ENCODE results near the gene EFCAB10.
"Not testable (repeated sequence)": the region's sequence is repeated elsewhere in the genome, so short reads cannot be mapped to it uniquely, and the experiment has no call there.

Gene EFCAB10

DNA sequence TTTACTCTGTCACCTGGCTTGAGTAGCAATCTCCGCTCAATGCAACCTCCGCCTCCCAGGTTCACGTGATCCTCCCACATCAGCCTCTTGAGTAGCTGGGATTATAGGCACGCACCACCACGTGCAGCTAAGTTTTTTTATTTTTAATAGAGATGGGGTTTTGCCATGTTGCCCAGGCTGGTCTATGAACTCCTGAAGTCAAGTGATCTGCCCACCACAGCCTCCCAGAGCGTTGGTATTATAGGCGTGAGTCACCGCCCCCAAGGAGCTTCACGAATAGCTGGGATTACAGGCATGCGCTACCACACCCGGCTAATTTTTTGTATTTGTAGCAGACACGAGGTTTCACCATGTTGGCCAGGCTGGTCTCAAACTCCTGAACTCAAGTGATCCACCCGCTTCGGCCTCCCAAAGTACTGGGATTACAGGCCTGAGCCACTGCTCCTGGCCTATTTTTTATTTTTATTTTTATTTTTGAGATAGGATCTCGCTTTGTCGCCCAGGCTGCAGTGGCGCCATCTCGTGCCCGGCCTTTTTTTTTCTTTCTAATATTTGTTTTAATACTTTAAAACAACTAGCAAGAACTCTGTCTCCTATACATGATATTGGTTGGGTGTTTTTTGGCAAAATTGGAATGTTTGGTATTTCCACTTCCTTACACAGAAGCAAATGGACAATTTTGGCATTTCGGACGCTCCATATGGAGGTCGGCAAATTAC, 1.1 kb downstream of the EFCAB10 start:
- no peaks in the 10 kb centered on the region for H3K36me3 Mint-ChIP-seq
- ATAC-seq (no peak), DNase-seq (ENCODE audit: low spot score in 2 of 2) (no peak)
- peaks cover 3% of the 10 kb centered on the region for H3K9me3 Mint-ChIP-seq
- peaks cover 9% of the 10 kb centered on the region for H3K4me1 Mint-ChIP-seq
- H3K27ac Mint-ChIP-seq: no peak overlapping the region
- no peak overlapping the region for H3K4me3 Mint-ChIP-seq

DNA sequence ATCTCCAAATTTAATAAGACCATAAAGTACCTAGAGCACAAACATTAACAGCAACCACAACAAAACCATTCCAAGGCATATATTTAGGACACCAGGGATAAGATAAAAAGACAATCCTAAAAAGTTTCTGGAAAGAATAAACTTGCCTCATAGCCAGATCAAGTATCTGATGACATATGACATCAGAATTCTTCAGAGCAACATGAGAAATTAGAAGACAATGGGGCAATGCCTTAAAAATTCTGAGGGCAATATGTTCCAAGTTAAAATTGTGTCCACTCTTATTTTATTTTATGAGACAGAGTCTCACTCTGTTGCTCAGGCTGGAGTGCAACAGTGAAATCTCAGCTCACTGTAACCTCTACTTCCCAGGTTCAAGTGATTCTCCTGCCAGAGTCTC, 2.8 kb downstream of the EFCAB10 start:
- Mint-ChIP-seq H3K27ac (no peak overlapping the region), H3K9me3 (no peaks in the 10 kb centered on the region), H3K36me3 (no peaks in the 10 kb centered on the region), H3K4me3 (no peak overlapping the region), H3K4me1 (peaks cover 9% of the 10 kb centered on the region)
- ATAC-seq (no peak), DNase-seq (ENCODE audit: low spot score in 2 of 2) (no peak)

DNA sequence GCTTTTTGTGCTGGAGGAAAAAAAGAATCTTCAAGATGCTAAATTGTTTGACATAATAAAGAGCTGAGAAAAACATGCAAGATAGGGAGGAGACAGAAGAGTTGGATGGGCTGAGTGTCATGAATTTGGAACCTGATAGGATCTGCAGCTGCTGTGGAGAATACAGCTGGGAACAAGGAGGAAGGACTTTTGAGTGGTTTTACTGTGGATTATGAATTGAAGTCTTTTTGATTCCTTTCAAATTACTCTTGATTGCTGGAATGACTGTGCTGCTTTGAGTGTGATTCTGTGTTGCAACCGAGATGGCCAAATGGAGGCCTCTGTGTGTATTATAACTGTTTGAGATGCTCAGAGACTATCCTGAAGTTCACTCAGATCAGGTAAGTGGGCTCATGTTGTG, 4.0 kb downstream of the EFCAB10 start:
- Mint-ChIP-seq H3K36me3 (no peaks in the 10 kb centered on the region), H3K4me1 (peaks cover 9% of the 10 kb centered on the region), H3K4me3 (no peak overlapping the region), H3K9me3 (no peaks in the 10 kb centered on the region), H3K27ac (no peak overlapping the region)
- no peak for ATAC-seq
- no peak for DNase-seq (ENCODE audit: low spot score in 2 of 2)

DNA sequence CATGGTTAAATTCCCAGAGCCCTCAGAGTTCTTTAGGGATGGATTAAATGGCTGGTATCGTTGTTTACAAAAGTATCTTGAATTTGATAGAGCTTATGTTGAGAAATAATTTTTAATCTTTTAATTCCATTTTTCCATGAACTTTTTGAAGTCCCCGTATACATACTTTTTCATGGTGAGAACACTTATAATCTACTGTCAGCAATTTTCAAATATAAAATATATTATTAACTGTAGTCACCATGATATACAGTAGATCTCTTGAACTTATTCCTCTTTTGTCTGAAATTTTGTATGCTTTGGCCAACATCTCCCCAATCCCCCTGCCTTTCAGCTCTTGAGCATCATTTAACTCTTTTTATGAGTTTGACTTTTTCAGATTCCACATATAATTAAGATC, 9.4 kb downstream of the EFCAB10 start:
- Mint-ChIP-seq H3K4me1 (no peaks in the 10 kb centered on the region), H3K36me3 (peaks cover 37% of the 10 kb centered on the region), H3K4me3 (no peak overlapping the region), H3K27ac (no peak overlapping the region), H3K9me3 (no peaks in the 10 kb centered on the region)
- ATAC-seq (no peak), DNase-seq (ENCODE audit: low spot score in 2 of 2) (no peak)

DNA sequence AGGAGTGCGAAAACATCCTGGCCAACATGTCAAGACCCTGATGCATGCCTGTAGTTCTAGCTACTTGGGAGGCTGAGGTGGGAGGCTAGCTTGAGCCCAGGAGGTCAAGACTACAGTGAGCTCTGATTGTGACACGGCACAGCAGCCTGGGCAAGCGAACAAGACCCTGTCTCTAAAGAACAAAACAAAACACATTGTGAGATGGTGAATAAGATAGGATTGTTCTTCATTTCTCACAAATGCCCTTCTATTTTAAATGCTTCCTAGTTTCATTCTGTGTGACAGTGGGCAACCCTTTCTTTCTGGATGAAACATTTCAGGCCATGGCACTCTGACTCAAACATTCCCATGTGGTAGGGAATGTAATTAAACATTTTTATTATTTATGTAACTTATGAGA, 13.5 kb downstream of the EFCAB10 start:
- no peak for DNase-seq (ENCODE audit: low spot score in 2 of 2)
- Mint-ChIP-seq H3K9me3 (no peaks in the 10 kb centered on the region), H3K4me1 (no peaks in the 10 kb centered on the region), H3K4me3 (no peak overlapping the region), H3K27ac (peak overlapping the region; percentile 48), H3K36me3 (peaks cover 78% of the 10 kb centered on the region)
- no peak for ATAC-seq

DNA sequence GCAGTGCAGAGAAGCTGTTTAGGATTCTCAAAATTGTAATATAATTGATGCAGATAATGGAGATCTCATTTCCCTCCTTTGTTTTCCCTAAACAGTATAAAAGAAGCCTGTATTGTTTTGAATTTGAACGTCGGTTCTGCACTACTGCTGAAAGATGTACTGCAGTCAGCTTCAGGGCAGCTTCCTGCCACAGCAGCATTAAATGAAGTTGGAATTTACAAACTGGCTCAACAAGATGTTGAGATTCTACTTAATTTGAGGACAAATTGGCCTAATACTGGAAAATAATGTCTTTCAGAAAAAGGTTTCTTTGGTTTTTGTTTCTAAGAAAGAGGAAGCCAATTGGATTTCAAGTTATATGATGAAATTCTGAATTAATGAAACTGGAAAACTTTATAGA, 14.3 kb downstream of the EFCAB10 start:
- Mint-ChIP-seq H3K9me3 (no peaks in the 10 kb centered on the region), H3K27ac (no peak overlapping the region), H3K4me1 (no peaks in the 10 kb centered on the region), H3K4me3 (no peak overlapping the region), H3K36me3 (peaks cover 86% of the 10 kb centered on the region)
- no peak for DNase-seq (ENCODE audit: low spot score in 2 of 2)
- no peak for ATAC-seq

DNA sequence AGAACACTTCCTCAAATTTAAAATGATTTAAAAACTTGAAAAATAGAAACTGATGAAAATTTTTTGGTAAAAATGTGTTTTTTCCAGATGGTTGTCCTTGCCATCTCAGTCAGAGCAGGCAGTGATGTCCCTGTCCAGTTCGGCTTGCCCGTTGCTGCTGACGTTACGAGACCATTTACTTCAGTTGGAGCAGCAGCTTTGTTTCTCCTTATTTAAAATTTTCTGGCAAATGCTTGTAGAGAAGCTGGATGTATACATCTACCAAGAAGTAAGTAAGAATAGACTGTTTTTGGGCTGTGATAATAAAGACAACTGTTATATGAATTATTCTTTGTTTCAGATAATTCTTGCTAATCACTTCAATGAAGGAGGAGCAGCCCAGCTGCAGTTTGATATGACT, 16.1 kb downstream of the EFCAB10 start:
- Mint-ChIP-seq H3K4me3 (no peak overlapping the region), H3K27ac (no peak overlapping the region), H3K9me3 (no peaks in the 10 kb centered on the region), H3K4me1 (no peaks in the 10 kb centered on the region), H3K36me3 (peaks cover 96% of the 10 kb centered on the region)
- no peak for ATAC-seq
- no peak for DNase-seq (ENCODE audit: low spot score in 2 of 2)

DNA sequence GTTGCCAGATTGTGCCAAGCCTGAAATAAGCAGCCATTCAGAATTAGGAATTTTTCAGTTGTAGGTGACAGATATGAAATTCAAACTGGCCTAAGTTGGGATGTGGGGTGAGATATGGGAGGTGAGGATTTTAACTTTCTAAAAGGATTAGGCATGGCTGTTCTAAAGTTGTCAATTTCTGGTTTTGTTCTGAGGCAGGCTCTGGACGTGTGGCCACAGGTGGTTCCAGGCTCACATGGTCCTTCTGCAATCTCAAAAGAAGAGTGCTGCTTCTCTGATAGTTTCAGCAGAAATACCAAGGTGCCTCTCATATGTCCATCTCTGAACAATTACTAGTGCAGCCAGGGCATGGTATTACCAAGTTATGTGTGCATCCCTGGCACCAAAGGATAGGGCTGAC, 21.4 kb downstream of the EFCAB10 start:
- no peak for DNase-seq (ENCODE audit: low spot score in 2 of 2)
- no peaks in the 10 kb centered on the region for H3K4me1 Mint-ChIP-seq
- no peak for ATAC-seq
- H3K27ac Mint-ChIP-seq: no peak overlapping the region
- H3K4me3 Mint-ChIP-seq: no peak overlapping the region
- no peaks in the 10 kb centered on the region for H3K9me3 Mint-ChIP-seq
- peaks cover 100% of the 10 kb centered on the region for H3K36me3 Mint-ChIP-seq

DNA sequence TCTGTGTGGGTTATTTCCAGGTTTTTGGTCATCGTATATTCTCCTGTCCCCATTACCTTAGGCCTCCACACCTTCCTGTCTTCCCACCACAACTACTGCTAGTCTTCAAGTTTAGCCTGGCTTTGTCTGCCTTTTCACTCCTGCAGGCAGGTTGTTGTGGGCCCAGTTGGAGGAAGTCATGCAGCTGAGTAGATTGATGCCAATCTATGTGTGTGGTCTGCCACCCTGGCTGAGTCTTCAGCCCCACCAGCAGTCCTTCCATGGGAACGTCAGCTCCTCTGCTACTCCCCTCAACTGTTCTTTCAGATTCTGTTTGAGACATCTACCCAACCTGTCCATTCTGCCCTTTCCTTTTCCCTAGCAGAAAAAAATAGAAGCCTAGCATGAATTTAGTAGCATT, 43.0 kb downstream of the EFCAB10 start:
- Mint-ChIP-seq H3K36me3 (peaks cover 88% of the 10 kb centered on the region), H3K9me3 (no peaks in the 10 kb centered on the region), H3K27ac (peak overlapping the region; percentile 7), H3K4me1 (peaks cover 19% of the 10 kb centered on the region), H3K4me3 (no peak overlapping the region)
- DNase-seq (ENCODE audit: low spot score in 2 of 2) (no peak), ATAC-seq (no peak)

DNA sequence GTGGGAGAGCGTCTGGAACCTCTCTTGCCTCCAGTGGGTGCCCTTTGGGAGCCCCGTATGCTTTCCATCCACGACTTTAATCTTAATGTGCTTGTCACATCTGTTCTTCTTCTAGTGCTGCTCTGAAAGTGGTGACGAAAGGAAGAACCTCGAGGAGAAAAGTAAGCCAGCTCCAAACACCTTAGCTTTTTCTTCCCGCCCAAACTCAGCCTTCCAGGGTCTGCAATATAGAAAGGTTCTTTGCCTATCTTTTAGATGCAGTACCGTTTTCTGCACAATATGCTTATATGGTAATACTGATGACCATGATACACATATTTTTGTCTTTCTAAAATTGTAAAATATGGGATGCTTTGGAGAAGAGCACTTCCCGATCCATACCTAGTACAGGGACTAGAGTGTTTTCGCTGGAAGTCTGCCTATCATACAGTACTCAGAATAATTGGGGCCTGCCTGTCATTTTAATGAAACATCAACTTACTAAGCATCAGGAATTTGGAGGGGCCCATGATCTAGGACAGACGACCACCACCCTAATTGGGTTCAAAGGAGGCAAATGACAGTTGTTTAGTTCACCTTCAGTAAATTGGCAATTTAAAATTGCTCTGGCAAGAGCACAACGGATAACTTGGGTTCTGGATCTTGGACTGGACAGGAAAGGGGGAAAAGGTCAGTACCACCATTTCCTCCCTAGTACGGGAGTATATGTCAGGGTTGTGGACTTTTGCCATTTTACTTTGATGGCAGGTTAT, 48.4 kb downstream of the EFCAB10 start:
- Mint-ChIP-seq H3K27ac (peak overlapping the region; percentile 91), H3K4me1 (peaks cover 20% of the 10 kb centered on the region), H3K9me3 (no peaks in the 10 kb centered on the region), H3K4me3 (peak overlapping the region; percentile 83), H3K36me3 (peaks cover 46% of the 10 kb centered on the region)
- ATAC-seq (no peak), DNase-seq (ENCODE audit: low spot score in 2 of 2) (no peak)

DNA sequence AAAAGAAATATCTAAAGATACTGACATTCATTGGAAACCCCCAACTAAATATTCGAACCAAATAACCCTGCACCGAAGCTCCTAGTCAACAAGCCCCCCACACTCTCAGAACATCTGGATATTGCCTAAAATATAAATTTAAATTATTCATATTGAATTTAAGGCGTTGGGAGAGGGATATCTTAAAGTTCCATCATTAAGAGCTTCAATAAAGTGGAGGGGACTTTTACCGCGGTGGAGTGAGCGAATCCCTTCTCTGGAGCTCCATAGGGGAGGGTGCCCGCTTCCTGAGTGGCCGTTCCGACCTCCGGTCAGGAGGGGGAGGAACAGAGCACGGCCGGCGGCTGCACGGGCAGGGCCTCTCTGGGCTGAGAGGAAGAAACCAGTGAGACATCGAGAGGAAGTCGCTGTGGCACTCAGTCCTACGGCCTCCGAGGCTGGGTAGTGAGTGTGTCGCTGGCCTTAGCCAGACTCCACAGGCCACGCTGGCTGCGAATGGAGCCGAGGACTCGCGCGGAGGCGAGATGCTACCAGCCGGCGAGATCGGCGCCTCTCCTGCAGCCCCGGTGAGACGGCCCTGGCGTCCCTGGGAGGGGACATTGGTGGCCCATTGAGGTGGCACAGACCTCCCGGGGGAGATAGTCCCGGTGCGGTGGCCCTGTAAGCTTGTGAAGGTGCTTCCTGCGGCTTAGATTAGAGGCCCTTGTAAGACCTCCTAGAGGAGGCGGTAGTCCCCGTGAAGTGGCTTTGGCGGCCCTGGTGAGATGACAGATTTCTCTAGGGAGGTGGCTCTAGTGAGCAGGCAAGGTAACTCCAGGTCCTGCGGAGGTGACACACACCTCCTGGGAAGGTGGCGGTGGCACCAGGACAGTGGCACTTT, 49.3 kb downstream of the EFCAB10 start, which contains the start of gene RINT1:
Gene RINT1, plus strand, starts transcription at position 410 of the 880 bp plus-strand sequence. Its CDS starts 115 bp downstream, at position 525.
- H3K9me3 Mint-ChIP-seq: no peaks in the 10 kb centered on the region
- H3K4me1 Mint-ChIP-seq: peaks cover 20% of the 10 kb centered on the region
- DNase-seq (ENCODE audit: low spot score in 2 of 2) (peak; percentile 97), ATAC-seq (peak; percentile 99)
- peak within 1 kb of the TSS; percentile 83 for H3K4me3 Mint-ChIP-seq
- peaks cover 37% of the 10 kb centered on the region for H3K36me3 Mint-ChIP-seq
- H3K27ac Mint-ChIP-seq: peak within 1 kb of the TSS; percentile 91

DNA sequence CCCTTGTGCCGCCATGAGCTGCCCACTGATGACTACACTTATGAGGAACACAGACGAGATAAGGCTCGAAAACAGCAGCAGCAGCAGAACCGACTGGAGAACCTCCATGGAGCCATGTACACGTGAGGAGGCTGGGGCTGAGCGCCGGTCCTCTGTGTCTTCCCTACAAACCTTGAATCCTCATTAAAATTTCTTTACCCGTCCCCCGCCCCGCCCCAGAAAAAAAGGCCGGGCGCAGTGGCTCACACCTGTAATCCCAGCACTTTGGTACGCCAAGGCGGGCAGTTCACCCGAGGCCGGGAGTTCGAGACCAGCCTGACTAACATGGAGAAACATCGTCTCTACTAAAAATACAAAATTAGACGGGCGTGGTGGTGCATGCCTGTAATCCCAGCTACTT, 50.7 kb downstream of the EFCAB10 start:
- no peaks in the 10 kb centered on the region for H3K9me3 Mint-ChIP-seq
- H3K27ac Mint-ChIP-seq: no peak overlapping the region
- peaks cover 20% of the 10 kb centered on the region for H3K4me1 Mint-ChIP-seq
- no peak for DNase-seq (ENCODE audit: low spot score in 2 of 2)
- peak overlapping the region; percentile 83 for H3K4me3 Mint-ChIP-seq
- peaks cover 23% of the 10 kb centered on the region for H3K36me3 Mint-ChIP-seq
- no peak for ATAC-seq

DNA sequence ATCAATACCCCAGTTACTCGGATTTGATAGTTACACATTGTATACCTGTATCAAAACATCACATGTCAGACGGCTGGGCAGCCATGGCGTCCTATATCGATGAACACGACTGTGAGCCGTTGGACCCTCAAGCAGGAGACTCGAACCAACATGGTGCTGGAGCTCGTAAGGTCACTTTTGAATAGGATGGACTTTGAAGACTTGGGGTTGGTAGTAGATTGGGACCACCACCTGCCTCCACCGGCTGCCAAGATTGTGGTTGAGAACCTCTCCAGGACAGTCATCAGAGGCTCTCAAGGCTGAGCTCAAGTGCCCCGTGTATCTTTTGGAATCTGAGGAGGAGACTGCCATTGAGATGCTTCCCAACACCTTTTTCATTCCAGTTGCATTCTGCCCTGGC, 51.2 kb downstream of the EFCAB10 start:
- Mint-ChIP-seq H3K36me3 (peaks cover 18% of the 10 kb centered on the region), H3K27ac (no peak overlapping the region), H3K4me3 (peak overlapping the region; percentile 83), H3K4me1 (peaks cover 20% of the 10 kb centered on the region), H3K9me3 (no peaks in the 10 kb centered on the region)
- no peak for ATAC-seq
- no peak for DNase-seq (ENCODE audit: low spot score in 2 of 2)

DNA sequence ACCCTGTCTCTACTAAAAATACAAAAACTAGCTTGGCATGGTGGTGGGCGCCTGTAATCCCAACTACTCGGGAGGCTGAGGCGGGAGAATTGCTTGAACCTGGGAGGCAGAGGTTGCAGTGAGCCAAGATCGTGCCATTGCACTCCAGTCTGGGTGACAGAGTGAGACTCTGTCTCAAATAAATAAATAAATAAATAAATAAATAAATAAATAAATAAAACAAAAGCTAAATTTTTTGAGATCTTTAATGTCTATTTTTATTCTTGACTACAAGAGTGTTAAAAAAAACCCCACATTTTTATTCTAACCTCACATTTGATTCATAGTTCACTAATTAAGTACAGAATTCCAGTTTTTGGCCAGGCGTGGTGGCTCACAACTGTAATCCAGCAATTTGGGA, 53.6 kb downstream of the EFCAB10 start:
- not testable (repeated sequence) for H3K36me3 Mint-ChIP-seq; ATAC-seq; DNase-seq (ENCODE audit: low spot score in 2 of 2); H3K4me3 Mint-ChIP-seq; H3K9me3 Mint-ChIP-seq; H3K27ac Mint-ChIP-seq
- peaks cover 12% of the 10 kb centered on the region for H3K4me1 Mint-ChIP-seq

DNA sequence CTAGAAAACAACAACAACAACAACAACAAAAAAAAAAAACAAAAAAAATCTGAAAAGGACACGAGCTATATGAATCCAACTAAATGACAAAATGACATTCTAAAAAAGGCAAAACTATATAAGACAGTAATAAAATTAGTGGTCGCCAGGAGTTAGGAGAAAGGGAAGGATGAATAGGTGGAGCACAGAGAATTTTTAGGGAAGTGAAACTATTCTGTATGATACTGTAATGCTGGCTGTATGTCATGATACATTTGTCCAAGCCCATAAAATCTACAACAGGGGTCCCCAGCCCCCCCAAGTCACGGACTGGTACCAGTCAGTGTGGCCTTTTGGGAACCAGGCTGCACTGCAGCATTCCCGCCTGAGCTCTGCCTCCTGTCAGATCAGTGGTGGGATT, 56.5 kb downstream of the EFCAB10 start:
- Mint-ChIP-seq H3K27ac (no peak overlapping the region), H3K9me3 (no peaks in the 10 kb centered on the region), H3K4me1 (peaks cover 11% of the 10 kb centered on the region), H3K36me3 (peaks cover 7% of the 10 kb centered on the region), H3K4me3 (no peak overlapping the region)
- ATAC-seq (no peak), DNase-seq (ENCODE audit: low spot score in 2 of 2) (no peak)
